ENCODE measurements around the gene FBXL13. TPM values are rescaled to one million over a fixed set of nuclear protein-coding genes. Genes with fewer than 3 reads are reported as not detected.
"Not testable (repeated sequence)": the region's sequence is repeated elsewhere in the genome, so short reads cannot be mapped to it uniquely, and the experiment has no call there.

Gene FBXL13
- total RNA-seq, 4 donors from 2014 or later, result 0.40 to 0.95 (median 0.51) TPM

GRCh38 chr7:103037476-103037822, 37.1 kb downstream of the FBXL13 start:
- WGBS, 2 donors, result 83 to 100% methylated on average over 1 of the region's 1 CpG

DNA sequence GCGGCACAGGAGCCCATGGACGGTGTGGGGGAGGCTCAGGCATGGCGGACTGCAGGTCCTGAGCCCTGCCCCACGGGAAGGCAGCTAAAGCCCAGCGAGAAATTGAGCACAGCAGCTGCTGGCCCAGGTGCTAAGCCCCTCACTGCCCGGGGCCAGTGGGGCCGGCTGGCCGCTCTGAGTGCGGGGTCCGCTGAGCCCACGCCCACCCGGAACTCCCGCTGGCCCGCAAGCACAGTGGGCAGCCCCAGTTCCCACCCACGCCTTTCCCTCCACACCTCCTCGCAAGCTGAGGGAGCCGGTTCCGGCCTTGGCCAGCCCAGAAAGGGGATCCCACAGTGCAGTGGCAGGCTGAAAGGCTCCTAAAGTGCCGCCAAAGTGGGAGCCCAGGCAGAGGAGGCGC, 40.3 kb downstream of the FBXL13 start:
- DNase-seq; H3K36me3 ChIP-seq; intact Hi-C loops (cut with DNase I); H3K9me3 ChIP-seq; H3K27ac ChIP-seq; H3K4me1 ChIP-seq; H3K4me3 ChIP-seq; H3K27me3 ChIP-seq: not testable (repeated sequence)
- 78% methylated on average over 1 of the region's 20 CpGs; no CpG with 5 or more reads in 1 of the 2 donors for WGBS, 2 donors

More at GRCh38 chr7:103037476-103037822, 37.1 kb downstream of the FBXL13 start:
- Histone ChIP-seq H3K27me3 (no peaks in the 10 kb centered on the region), H3K9me3 (no peaks in the 10 kb centered on the region), H3K4me1 (no peaks in the 10 kb centered on the region), H3K27ac (no peak overlapping the region), H3K36me3 (no peaks in the 10 kb centered on the region), H3K4me3 (no peak overlapping the region)
- no peak for TF ChIP-seq CTCF (IDR thresholded peaks at IDR 0.05)
- TF ChIP-seq POLR2A (IDR thresholded peaks at IDR 0.05), result no peak
- DNase-seq, result no peak
- intact Hi-C loops (cut with DNase I), result no loop called here

- Histone ChIP-seq H3K4me3 (no peak overlapping the region), H3K36me3 (no peaks in the 10 kb centered on the region), H3K9me3 (no peaks in the 10 kb centered on the region), H3K4me1 (no peaks in the 10 kb centered on the region), H3K27ac (no peak overlapping the region), H3K27me3 (no peaks in the 10 kb centered on the region)
- intact Hi-C loops (cut with DNase I), result no loop called here
- DNase-seq, result no peak
- 42 to 50% methylated on average over 1 of the region's 1 CpG for WGBS, 2 donors
- TF ChIP-seq CTCF (IDR thresholded peaks at IDR 0.05) (no peak), POLR2A (IDR thresholded peaks at IDR 0.05) (no peak)
Measured at GRCh38 chr7:103031781-103032180, 42.8 kb downstream of the FBXL13 start.

DNA sequence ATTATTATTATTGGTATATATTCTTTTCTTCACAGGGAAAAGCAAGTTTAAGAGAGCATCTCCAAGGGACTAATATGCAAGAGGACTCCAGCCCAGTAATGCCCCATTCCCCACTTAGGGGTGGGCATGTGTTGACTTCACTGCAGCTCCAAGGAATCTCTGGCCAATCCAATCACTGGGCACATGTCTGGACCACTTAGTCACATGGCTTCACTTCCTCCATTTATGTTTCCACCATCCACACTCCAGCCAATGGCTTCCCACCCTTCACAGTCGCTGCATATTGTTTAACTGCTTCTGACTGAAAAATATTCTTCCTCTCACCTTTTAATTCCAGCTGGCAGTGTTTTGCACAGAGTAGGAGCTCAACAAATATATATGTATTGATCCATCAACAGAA, 43.6 kb downstream of the FBXL13 start:
- TF ChIP-seq POLR2A (IDR thresholded peaks at IDR 0.05) (no peak), CTCF (IDR thresholded peaks at IDR 0.05) (no peak)
- H3K4me3 ChIP-seq, result no peak overlapping the region
- intact Hi-C loops (cut with DNase I), result no loop called here

DNA sequence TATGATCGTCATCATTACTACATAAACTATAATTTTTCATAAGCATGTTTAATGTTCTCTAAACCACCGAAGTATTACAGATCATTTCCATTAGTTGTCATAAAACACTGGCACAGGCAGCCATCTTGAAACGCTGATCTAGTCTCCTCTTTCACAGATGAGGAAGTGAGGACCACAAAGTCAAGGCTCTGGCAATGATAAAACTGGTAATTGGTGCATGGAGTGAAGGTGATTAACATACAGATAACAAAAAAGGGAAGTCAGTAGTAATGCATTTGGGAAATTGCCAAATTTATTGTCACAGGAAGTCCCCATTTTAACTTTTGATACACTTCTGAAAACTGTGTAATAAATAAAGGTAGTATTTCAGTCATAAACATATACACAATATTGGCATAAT, 49.3 kb downstream of the FBXL13 start:
- intact Hi-C loops (cut with DNase I), result no loop called here
- Histone ChIP-seq H3K36me3 (no peaks in the 10 kb centered on the region), H3K9me3 (peaks cover 0 to 5% (median 0%) of the 10 kb centered on the region in 3 donors), H3K4me1 (no peaks in the 10 kb centered on the region), H3K27me3 (no peaks in the 10 kb centered on the region), H3K27ac (no peak overlapping the region), H3K4me3 (no peak overlapping the region)
- 67 to 73% methylated on average over 3 of the region's 3 CpGs for WGBS, 2 donors
- DNase-seq, result no peak
- TF ChIP-seq POLR2A (IDR thresholded peaks at IDR 0.05) (no peak), CTCF (IDR thresholded peaks at IDR 0.05) (no peak)

More for the DNA sequence above, 43.6 kb downstream of the FBXL13 start:
- 86 to 89% methylated on average over 1 of the region's 1 CpG for WGBS, 2 donors
- Histone ChIP-seq H3K27ac (no peak overlapping the region), H3K4me1 (no peaks in the 10 kb centered on the region), H3K9me3 (no peaks in the 10 kb centered on the region), H3K27me3 (no peaks in the 10 kb centered on the region), H3K36me3 (no peaks in the 10 kb centered on the region)
- DNase-seq, result no peak

DNA sequence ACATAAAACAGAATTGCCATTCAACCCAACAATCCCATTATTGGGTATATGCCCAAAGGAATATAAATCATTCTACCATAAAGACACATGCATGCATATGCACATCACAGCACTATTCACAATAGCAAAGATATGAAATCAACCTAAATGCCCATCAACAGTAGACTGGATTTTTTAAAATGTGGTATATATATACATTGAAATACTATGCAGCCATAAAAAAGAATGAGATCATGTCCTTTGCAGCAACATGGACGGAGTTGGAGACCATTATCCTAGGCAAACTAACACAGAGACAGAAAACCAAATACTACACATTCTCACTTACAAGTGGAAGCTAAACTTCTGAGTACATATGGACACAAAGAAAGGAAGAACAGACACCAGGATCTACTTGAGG, 51.0 kb downstream of the FBXL13 start:
- 94 to 95% methylated on average over 1 of the region's 1 CpG for WGBS, 2 donors

GRCh38 chr7:103021490-103021889, 53.1 kb downstream of the FBXL13 start:
- H3K36me3 ChIP-seq; DNase-seq; H3K4me3 ChIP-seq; H3K27ac ChIP-seq; intact Hi-C loops (cut with DNase I); H3K4me1 ChIP-seq; H3K27me3 ChIP-seq: not testable (repeated sequence)
- 90 to 92% methylated on average over 1 of the region's 1 CpG for WGBS, 2 donors
- peaks cover 0 to 11% (median 0%) of the 10 kb centered on the region in 3 donors for H3K9me3 ChIP-seq

More for the DNA sequence above, 51.0 kb downstream of the FBXL13 start:
- H3K27me3 ChIP-seq; H3K4me3 ChIP-seq; DNase-seq; H3K36me3 ChIP-seq; H3K9me3 ChIP-seq; H3K4me1 ChIP-seq; intact Hi-C loops (cut with DNase I); H3K27ac ChIP-seq: not testable (repeated sequence)

GRCh38 chr7:103020876-103021275, 53.7 kb downstream of the FBXL13 start:
- 83 to 89% methylated on average over 3 of the region's 3 CpGs for WGBS, 2 donors
- DNase-seq; H3K4me3 ChIP-seq; intact Hi-C loops (cut with DNase I); H3K27ac ChIP-seq; H3K36me3 ChIP-seq; H3K27me3 ChIP-seq; H3K4me1 ChIP-seq: not testable (repeated sequence)
- peaks cover 0 to 14% (median 0%) of the 10 kb centered on the region in 3 donors for H3K9me3 ChIP-seq

DNA sequence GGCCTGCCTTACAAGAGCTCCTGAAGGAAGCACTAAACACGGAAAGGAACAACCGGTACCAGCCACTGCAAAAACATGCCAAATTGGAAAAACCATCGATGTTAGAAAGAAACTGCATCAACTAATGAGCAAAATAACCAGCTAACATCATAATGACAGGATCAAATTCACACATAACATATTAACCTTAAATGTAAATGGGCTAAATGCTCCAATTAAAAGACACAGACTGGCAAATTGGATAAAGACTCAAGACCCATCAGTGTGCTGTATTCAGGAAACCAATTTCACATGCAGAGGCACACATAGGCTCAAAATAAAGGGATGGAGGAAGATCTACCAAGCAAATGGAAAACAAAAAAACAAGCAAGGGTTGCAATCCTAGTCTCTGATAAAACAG, 56.3 kb downstream of the FBXL13 start:
- peaks cover 0 to 14% (median 0%) of the 10 kb centered on the region in 3 donors for H3K9me3 ChIP-seq
- H3K4me1 ChIP-seq; H3K36me3 ChIP-seq; DNase-seq; H3K27ac ChIP-seq; intact Hi-C loops (cut with DNase I); H3K27me3 ChIP-seq; H3K4me3 ChIP-seq: not testable (repeated sequence)
- 82 to 96% methylated on average over 3 of the region's 3 CpGs for WGBS, 2 donors
